NCI-H526 treated with DMSO at 0.1 percent for 48 hours (cell line): Measurements from ENCODE around the gene TSGA10.
A peak's percentile ranks its signal among the peaks of the same experiment; 100 is the strongest.
"Not testable (repeated sequence)": the region's sequence is repeated elsewhere in the genome, so short reads cannot be mapped to it uniquely, and the experiment has no call there.

Source experiments
- DNase-seq: peaks from one replicate; lab custom pipeline; 2025; lab: John Stamatoyannopoulos, UW

TSGA10 gene

GRCh38 chr2:99067871-99068625, 86.7 kb downstream of the TSGA10 start:
- no peak for DNase-seq

DNA sequence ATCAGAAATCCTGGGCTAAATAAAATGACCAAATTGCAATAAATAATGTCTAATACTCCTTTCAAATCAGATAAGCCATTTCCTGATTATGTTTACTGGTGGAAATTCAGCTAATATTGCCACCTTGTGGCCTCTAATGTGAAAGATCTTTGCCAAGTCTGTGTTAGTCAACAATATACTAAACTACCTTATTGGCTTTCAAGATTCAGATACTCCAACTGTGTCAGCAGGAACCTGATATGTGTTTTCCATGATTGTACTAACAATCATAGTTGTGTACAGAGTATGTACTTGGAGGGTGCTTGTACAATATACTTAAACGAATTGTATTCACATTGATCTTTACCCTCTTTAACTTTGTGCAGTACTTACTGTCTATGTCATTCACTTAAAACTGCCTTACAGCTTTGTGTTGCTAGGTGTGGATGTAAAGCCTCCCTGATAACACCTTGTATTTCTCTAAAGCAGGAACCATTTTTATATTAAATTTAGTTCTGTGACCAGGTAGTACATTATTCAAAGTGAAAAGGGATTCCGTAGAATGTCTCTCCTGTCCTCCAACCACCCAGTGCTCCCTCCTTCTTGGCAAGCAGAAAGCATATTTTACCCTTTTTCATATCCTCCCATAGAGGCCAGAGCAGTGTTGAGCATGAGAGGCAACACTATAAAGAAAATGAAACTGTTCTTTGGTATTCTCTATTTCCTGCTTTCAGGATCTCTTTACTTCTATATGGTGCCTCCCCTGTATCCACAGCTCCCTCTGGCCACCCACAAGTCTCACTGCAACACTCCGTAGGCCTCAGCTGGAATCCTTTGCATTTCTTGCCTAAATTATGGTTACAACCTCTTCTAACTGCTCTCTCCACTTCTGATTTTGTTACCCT, 88.4 kb downstream of the TSGA10 start:
- DNase-seq: peak; percentile 39

DNA sequence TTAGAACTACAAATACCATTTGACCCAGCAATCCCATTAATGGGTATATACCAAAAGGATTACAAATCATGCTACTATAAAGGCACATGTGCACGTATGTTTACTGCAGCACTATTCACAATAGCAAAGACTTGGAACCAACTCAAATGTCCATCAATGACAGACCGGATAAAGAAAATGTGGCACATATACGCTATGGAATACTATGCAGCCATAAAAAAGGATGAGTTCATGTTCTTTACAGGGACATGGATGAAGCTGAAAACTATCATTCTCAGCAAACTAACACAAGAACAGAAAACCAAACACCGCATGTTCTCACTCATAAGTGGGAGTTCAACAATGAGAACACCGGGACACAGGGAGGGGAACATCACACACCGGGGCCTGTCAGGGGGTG, 105.6 kb downstream of the TSGA10 start:
- not testable (repeated sequence) for DNase-seq

GRCh38 chr2:99040736-99041300, 113.9 kb downstream of the TSGA10 start:
- not testable (repeated sequence) for DNase-seq

DNA sequence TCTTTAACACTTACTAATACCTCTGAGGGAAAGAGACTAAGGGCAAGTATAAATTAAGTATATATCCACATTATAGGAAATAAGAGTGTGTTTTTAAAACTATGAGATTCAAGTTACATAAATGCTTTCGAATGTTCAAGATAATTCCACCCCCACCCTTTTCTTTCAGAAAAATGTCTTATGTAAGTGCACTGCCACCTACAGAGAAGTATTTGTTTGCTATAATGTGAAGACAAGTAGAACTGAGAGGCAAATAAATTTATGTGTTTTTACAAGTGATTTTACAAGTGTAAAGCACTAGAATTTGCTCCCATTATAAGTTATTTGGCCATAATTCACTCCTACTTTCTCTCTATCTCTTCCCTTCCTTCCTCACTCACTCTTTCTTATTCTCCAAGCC, 118.8 kb downstream of the TSGA10 start:
- no peak for DNase-seq

DNA sequence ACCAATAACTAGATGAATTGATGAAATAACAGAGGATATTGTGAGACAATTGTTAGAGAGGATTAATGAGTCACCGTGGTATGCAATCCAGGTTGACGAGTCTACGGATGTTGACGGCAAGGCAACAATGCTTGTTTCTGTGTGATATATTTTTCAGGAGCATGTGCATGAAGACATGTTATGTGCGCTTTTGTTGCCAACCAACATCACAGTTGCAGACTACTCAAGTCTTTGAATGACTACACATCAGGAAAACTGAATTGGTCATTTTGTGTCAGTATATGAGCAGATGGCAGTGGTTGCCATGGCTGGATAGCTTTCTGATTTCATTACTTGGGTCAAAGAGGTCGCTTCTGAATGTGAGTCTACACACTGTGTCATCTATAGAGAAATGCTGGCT, 122.0 kb downstream of the TSGA10 start:
- no peak for DNase-seq

GRCh38 chr2:99032001-99032400, 122.7 kb downstream of the TSGA10 start:
- DNase-seq: no peak

GRCh38 chr2:99031481-99031880, 123.3 kb downstream of the TSGA10 start:
- DNase-seq: no peak

GRCh38 chr2:99028558-99028957, 126.2 kb downstream of the TSGA10 start:
- DNase-seq: no peak

- DNase-seq: no peak
Observed at GRCh38 chr2:99027856-99028255, 126.9 kb downstream of the TSGA10 start.

DNA sequence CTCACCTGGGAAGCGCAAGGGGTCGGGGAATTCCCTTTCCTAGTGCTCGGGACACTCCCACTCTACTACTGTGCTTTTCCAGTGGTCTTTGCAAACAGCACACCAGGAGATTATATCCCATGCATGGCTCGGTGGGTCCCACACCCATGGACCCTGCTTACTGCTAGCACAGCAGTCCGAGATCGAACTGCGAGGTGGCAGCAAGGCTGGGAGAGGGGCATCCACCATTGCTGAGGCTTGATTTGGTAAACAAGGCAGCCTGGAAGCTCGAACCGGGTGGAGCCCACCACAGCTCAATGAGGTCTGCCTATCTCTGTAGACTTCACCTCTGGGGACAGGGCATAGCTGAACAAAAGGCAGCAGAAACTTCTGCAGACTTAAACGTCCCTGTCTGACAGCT, 154.0 kb downstream of the TSGA10 start:
- no peak for DNase-seq

- DNase-seq: not testable (repeated sequence)
Observed at GRCh38 chr2:98988695-98989094, 166.0 kb downstream of the TSGA10 start.

DNA sequence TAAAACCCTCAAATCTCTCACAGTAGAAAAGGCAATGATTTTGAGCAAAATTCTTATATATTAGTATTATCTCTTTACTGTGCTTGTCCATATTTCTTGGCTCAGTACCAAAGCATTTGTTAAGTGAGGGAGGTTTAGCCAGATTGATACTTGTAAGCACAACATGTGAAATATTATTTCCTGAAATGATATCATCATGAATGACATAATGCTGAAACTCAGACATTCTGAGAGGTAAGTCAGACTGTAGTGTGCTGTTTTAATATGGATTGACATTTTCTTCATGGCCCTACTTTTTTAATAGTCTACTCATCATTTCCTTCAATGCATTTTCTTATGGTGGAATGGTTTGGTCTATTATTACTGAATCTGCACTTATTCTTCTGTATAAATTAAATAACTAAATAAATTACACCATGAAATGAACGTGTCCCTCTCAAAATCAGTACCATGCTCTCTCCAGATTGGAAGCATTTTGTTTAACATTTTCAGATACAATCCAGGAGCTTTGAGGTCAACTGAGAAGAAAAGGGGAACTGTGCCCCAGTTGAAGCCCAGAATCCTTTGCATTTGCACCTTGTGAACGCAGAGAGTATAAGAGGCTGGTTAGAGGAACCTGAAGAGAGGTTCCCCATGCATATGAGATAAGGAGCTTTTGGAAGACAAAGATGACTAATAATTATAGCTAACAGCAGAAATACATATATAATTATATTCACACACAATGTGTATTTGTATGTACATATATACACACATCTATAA, 168.7 kb downstream of the TSGA10 start:
- no peak for DNase-seq

DNA sequence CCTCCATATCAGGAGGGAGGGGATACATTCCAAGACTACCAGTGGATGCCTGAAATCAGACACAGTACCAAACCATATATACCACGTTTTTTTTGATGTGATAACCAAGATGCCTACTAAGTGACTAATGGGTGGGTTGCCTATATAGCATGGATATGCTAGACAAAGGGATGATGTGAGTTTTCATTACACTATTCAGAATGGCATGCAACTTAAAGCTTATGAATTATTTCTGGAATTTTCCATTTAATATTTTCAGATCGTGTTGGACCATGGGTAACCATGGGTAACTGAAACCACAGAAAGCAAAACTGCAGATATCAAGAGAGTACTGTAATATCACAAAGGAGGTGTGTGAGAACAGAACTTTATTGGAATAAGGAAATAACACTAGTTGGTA, 179.1 kb downstream of the TSGA10 start:
- no peak for DNase-seq

DNA sequence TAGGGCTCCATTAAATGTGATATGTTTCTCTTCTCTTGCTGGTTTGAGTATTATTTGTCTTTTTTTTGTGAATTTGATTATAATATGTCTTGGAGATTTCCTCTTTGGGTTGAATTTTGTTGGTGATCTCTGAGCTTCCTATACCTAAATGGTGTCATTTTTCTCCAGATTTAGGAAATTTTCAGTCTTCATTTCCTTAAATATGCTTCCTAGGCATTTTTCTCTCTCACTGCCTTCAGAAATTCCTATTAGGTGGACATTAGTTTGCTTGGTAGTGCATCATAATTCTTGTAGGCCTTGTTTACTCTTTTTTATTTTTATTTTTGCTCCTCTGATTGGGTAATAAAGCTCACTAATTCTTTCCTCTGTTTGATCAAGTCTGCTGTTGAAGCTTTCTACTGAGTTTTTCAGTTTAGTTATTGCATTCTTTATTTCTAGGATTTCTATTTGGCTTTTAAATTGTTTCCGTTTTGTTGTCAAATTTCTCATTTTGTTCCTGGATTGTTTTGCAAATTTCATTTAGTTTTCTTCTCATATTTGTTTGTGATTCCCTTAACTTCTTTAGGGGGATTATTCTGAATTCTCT, 182.1 kb downstream of the TSGA10 start:
- no peak for DNase-seq

- DNase-seq: no peak
Observed at GRCh38 chr2:98959810-98960507, 194.8 kb downstream of the TSGA10 start.

GRCh38 chr2:98952966-98953365, 201.8 kb downstream of the TSGA10 start:
- no peak for DNase-seq

GRCh38 chr2:98948956-98949739, 205.6 kb downstream of the TSGA10 start:
- no peak for DNase-seq

DNA sequence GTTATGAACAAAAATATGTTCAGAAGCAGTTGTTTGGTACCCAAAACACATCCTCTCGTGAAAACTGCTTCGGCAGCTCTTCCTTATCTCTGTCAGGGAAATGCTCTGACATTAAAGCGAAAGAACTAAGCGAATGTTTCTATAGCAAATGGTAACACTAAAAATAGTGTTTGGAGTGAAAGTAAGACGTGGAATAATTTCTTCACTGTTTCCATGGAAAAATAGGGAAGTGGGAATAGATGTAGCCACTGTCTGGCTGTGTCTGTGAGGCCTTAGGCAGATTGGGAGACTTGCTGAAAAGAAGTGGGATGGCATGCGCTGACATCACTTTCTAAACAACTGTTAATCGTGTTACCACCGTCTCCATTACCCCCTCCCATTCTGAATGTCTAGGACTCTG, 207.2 kb downstream of the TSGA10 start:
- no peak for DNase-seq
